GM12874 (cell line): ENCODE measurements around the gene FAM83B.

Source experiments
- TF ChIP-seq, protein P1 (sequence below): IDR thresholded peaks from 2 replicates; pipeline ENCODE4 v1.5.1; 2011; ENCODE audit warnings: low read depth, mild to moderate bottlenecking, control low read depth, low read length, moderate library complexity; ENCODE audit not compliant: insufficient read depth

Gene FAM83B

GRCh38 chr6:54846243-54846856, at the start of gene FAM83B:
Gene FAM83B (plus strand): TSS chr6:54846771. CDS start chr6:54870247, 23,476 bp downstream.
- TF ChIP-seq, protein P1, sequence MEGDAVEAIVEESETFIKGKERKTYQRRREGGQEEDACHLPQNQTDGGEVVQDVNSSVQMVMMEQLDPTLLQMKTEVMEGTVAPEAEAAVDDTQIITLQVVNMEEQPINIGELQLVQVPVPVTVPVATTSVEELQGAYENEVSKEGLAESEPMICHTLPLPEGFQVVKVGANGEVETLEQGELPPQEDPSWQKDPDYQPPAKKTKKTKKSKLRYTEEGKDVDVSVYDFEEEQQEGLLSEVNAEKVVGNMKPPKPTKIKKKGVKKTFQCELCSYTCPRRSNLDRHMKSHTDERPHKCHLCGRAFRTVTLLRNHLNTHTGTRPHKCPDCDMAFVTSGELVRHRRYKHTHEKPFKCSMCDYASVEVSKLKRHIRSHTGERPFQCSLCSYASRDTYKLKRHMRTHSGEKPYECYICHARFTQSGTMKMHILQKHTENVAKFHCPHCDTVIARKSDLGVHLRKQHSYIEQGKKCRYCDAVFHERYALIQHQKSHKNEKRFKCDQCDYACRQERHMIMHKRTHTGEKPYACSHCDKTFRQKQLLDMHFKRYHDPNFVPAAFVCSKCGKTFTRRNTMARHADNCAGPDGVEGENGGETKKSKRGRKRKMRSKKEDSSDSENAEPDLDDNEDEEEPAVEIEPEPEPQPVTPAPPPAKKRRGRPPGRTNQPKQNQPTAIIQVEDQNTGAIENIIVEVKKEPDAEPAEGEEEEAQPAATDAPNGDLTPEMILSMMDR, result no peak

- TF ChIP-seq, protein P1, result no peak
Measured at GRCh38 chr6:54800050-54800600, 46.4 kb upstream of the FAM83B start.

- TF ChIP-seq, protein P1, result no peak
Measured at GRCh38 chr6:54801244-54801643, 45.3 kb upstream of the FAM83B start.

GRCh38 chr6:54801669-54802068, 44.9 kb upstream of the FAM83B start:
- TF ChIP-seq, protein P1, result no peak

GRCh38 chr6:54802775-54803634, 43.6 kb upstream of the FAM83B start:
- TF ChIP-seq, protein P1, result no peak

GRCh38 chr6:54805077-54805476, 41.5 kb upstream of the FAM83B start:
- TF ChIP-seq, protein P1, result no peak

- TF ChIP-seq, protein P1, result no peak
Measured at GRCh38 chr6:54810147-54810546, 36.4 kb upstream of the FAM83B start.
